Measurements from ENCODE around the gene SLC19A1.

The SLC19A1 gene

GRCh38 chr21:45493401-45494001, 48.7 kb downstream of the SLC19A1 start:
- DNase-seq (ENCODE audit: low read depth in 2 of 2) = no peak

- no peak for DNase-seq (ENCODE audit: low read depth in 2 of 2)
Measured at GRCh38 chr21:45492765-45493164, 49.5 kb downstream of the SLC19A1 start.

GRCh38 chr21:45491623-45492022, 50.6 kb downstream of the SLC19A1 start:
- DNase-seq (ENCODE audit: low read depth in 2 of 2) = no peak

- no peak for DNase-seq (ENCODE audit: low read depth in 2 of 2)
Measured at GRCh38 chr21:45491056-45491455, 51.2 kb downstream of the SLC19A1 start.

GRCh38 chr21:45490049-45490731, 52.0 kb downstream of the SLC19A1 start:
- DNase-seq (ENCODE audit: low read depth in 2 of 2) = no peak

- no peak for DNase-seq (ENCODE audit: low read depth in 2 of 2)
Measured at GRCh38 chr21:45489722-45489982, 52.6 kb downstream of the SLC19A1 start.

GRCh38 chr21:45488931-45489721, 53.1 kb downstream of the SLC19A1 start:
- no peak for DNase-seq (ENCODE audit: low read depth in 2 of 2)

- DNase-seq (ENCODE audit: low read depth in 2 of 2) = no peak
Measured at GRCh38 chr21:45487891-45488600, 54.2 kb downstream of the SLC19A1 start.

- no peak for DNase-seq (ENCODE audit: low read depth in 2 of 2)
Measured at GRCh38 chr21:45487161-45487806, 55.0 kb downstream of the SLC19A1 start.

GRCh38 chr21:45486443-45487160, 55.6 kb downstream of the SLC19A1 start:
- DNase-seq (ENCODE audit: low read depth in 2 of 2) = no peak

GRCh38 chr21:45485686-45486442, 56.4 kb downstream of the SLC19A1 start:
- no peak for DNase-seq (ENCODE audit: low read depth in 2 of 2)

GRCh38 chr21:45484318-45484717, 57.9 kb downstream of the SLC19A1 start:
- DNase-seq (ENCODE audit: low read depth in 2 of 2) = no peak

GRCh38 chr21:45482899-45483821, 59.1 kb downstream of the SLC19A1 start:
- DNase-seq (ENCODE audit: low read depth in 2 of 2) = no peak

GRCh38 chr21:45481977-45482898, 60.0 kb downstream of the SLC19A1 start:
- no peak for DNase-seq (ENCODE audit: low read depth in 2 of 2)

- no peak for DNase-seq (ENCODE audit: low read depth in 2 of 2)
Measured at GRCh38 chr21:45481566-45481965, 60.7 kb downstream of the SLC19A1 start.

GRCh38 chr21:45480701-45481500, 61.3 kb downstream of the SLC19A1 start:
- no peak for DNase-seq (ENCODE audit: low read depth in 2 of 2)

Measured in stimulated activated CD4-positive, alpha-beta T cell treated with anti-CD3 and anti-CD28 coated beads, Interleukin-1b, Interleukin-23, amount 100 ng/mL, for 1 hour (primary cell).